ENCODE measurements around the gene TSR3.

DNA sequence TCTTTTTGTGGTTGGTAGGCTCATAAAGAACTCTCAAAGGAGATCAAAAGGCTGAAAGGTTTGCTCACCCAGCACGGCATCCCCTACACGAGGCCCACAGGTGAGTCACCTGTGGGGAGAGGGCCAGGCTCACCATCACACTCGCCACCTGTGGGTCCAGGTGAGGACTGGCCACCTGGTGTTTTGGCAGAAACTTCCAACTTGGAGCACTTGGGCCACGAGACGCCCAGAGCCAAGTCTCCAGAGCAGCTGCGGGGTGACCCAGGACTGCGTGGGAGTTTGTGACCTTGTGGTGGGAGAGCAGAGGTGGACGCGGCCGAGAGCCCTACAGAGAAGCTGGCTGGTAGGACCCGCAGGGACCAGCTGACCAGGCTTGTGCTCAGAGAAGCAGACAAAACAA is 11.1 kb upstream of the TSR3 start:
- TF ChIP-seq POLR2A (IDR thresholded peaks at IDR 0.05) (no peak), CTCF (IDR thresholded peaks at IDR 0.05) (no peak)
